Limb (tissue), 2 donors: ENCODE data around the gene CCDC142.
A peak's percentile ranks its signal among the peaks of the same experiment; 100 is the strongest.

Experiments used
- DNase-seq, 2 donors: peaks; one replicate each; pipeline ENCODE4 v3.0.0-alpha.2; 2016; ENCODE audit errors: extremely low spot score in 2 of 2

Gene CCDC142

DNA sequence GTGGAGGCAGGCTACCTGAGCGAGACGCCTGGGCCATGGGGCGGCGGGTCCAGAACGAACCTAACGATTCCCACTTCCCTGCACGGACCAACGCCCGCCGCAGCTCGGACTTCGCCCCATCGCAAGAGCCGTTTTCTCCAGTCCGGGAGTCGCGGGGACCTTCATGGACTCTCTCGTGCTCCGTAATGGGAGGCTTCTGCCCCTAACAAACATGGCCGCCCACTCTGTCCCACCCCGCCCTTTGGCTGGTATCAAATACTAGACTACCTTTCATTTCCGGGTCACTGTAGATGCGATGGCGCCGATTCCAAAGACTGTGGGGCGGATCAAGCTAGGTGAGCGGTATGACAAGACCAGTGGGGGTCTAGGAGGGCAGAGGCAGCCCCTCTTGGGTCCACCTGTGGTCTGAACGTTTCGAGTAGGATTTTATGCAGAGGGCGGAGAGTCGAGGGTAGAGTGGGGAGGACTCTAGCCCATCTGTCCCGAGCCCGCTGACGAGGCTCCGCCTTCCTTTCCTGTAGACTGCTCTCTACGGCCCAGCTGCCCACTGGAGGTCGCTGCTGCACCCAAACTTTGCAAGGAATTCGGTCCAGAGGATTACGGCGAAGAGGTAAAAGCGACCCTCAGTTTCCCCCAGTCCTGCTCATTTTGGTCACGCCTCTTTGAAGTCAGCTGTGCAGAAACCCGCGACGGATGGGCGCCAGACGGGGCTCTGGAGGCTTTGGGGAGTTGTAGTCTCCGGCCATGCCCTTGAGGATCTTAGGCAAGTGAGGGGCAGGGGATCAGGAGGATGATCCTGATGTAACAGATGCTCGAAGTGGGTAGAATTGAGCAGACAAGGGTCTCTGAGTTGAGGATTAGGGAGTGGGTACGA is at the start of gene CCDC142, which contains the start of gene TTC31:
CCDC142 (minus strand) TSS at position 198 of the 874 bp plus-strand sequence; CDS start at position 37, 161 bp downstream.
TTC31 (plus strand) TSS at position 281 of the 874 bp plus-strand sequence; CDS start at position 296, 15 bp downstream.
- peak; percentile 95 to 98 for DNase-seq

GRCh38 chr2:74532222-74532621 is 49.4 kb upstream of the CCDC142 start:
- no peak for DNase-seq

- DNase-seq: no peak
Measured at GRCh38 chr2:74531666-74532065, 48.9 kb upstream of the CCDC142 start.

DNA sequence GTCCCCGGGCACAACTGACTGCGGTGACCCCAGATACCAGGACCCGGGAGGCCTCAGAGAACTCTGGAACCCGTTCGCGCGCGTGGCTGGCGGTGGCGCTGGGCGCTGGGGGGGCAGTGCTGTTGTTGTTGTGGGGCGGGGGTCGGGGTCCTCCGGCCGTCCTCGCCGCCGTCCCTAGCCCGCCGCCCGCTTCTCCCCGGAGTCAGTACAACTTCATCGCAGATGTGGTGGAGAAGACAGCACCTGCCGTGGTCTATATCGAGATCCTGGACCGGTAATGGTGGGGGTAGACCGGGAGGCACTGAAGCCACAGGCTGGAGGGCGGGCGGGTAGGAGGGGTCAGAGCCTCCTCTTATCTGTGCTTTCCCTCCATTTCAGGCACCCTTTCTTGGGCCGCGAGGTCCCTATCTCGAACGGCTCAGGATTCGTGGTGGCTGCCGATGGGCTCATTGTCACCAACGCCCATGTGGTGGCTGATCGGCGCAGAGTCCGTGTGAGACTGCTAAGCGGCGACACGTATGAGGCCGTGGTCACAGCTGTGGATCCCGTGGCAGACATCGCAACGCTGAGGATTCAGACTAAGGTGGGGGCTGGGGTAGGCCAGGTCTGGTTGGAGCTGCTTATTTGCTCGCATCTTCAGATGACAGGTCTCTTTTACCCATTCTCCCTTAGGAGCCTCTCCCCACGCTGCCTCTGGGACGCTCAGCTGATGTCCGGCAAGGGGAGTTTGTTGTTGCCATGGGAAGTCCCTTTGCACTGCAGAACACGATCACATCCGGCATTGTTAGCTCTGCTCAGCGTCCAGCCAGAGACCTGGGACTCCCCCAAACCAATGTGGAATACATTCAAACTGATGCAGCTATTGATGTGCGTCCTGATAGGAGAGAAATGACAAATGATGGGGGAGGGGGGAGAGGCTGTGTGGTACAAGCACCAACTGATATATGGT is 47.7 kb upstream of the CCDC142 start:
- DNase-seq: no peak

DNA sequence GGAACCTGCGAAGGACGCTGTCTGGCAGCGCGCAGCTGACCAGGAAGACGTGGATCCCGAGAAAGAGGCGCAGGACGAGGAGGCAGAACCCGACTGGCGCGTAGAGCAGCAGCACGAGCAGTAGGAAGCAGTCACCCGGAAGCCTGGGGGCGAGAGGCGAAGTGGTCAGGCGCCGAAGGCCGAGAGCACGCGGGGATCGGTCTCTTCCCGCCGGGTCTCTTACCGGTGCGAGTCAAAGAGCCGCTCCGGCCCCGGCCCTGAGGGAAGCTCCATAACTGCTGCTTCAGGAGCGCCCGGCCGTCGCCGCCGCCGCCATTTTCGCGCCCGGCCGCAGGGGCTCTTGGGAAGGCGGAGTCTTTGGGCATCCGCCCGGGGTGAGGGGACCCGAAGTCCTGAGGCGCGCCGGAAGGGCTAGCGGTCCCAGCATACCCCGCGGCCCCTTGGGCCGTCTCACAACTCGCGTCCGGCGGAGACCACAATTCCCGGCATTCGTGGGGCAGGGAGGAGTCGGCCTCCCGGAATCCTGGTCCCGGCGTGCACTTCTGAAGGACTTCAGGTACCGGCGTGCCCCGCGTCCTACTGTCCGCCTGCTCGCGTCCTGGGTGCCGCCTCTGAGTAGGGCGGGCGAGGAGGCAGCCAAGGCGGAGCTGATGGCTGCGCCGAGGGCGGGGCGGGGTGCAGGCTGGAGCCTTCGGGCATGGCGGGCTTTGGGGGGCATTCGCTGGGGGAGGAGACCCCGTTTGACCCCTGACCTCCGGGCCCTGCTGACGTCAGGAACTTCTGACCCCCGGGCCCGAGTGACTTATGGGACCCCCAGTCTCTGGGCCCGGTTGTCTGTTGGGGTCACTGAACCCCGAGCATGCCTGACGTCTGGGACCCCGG is 46.8 kb upstream of the CCDC142 start, which contains the start of the genes AUP1 and HTRA2:
AUP1 (minus strand) TSS at position 350 of the 882 bp plus-strand sequence; CDS start at position 273, 77 bp downstream.
HTRA2 (plus strand) TSS at position 577 of the 882 bp plus-strand sequence; CDS start at position 651, 74 bp downstream.
- DNase-seq: peak; percentile 97

DNA sequence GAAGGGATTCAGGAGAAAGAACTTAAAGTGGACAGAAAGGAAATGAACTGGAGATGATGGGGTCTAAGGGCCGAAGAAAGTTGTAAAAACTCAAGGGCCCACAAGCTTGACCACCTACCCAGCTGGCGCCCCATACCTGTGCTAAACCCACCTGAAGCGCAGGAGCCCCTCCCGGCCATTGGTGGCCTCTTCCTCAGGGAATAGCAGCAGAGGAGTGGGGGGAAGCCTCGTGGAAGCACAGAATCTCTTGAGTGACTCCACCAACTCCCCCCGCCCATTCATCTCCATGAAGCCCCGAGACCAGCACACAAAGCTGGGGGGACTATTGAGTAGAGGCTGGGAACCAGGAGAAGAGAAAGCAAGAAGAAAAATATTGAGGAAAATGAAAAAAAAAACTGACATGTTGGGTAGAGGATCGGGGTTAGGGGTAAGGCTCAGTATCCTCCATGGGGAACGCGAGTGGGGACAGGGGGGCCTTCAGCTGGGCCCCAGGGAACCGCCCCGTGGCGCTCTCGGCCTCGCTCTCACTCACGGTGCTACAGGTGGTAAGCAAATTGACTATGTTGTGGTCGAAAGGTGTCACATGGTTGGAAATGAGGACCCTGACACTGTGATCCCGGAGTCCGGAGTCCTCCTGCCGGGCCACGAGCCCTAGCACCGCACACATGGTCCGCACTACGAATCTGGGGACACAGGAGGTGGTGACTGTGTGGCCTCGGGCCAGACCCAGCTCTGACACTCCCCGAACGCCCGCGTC is 46.0 kb upstream of the CCDC142 start:
- DNase-seq: no peak

DNA sequence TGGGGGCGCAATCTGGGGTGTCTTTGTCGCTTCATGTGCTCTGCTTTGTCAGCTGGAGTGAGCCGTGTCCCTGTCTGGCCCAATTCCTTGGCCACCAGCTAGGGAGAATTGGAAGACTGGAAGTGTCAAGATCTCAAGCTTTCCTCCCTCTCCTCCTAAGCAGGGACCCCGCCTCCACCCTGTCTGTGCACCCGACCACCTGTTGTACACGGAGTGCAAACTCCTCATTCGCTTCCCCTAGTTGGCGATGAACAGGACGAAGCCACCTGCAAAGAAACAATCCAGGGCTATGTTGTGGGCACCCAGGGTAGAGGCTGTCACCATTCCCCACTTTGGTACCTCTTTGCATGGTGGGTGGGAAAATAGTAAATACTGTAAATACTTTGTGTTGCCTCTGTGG is 44.9 kb upstream of the CCDC142 start:
- no peak for DNase-seq

DNA sequence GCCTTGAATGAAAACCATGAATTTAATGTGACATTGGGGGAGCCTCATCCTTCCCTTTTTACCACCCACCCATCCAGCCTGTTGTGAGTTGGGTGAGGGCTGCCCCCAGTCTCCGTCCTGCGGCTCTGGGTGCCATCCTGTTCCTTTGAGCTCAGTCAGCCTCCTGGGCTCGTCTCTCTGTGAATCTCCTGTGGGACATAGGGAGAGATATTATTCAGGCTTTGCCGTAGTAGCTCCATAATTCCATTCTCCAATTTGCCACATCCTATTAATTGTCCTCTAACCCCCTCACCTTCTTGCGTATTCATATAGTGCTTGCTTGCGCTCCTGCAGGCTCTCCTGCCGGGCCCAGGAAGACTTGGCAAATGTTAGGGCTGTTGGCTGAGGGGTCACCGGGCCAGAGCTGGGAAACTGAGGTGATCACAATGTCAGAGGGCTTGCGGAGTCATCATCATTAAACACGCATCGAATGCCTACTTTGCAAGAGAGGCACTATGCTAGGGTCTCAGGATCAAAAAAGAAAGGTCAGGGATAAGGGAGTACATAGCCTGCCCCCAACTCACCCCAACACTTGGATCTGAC is 43.9 kb upstream of the CCDC142 start:
- DNase-seq: no peak

DNA sequence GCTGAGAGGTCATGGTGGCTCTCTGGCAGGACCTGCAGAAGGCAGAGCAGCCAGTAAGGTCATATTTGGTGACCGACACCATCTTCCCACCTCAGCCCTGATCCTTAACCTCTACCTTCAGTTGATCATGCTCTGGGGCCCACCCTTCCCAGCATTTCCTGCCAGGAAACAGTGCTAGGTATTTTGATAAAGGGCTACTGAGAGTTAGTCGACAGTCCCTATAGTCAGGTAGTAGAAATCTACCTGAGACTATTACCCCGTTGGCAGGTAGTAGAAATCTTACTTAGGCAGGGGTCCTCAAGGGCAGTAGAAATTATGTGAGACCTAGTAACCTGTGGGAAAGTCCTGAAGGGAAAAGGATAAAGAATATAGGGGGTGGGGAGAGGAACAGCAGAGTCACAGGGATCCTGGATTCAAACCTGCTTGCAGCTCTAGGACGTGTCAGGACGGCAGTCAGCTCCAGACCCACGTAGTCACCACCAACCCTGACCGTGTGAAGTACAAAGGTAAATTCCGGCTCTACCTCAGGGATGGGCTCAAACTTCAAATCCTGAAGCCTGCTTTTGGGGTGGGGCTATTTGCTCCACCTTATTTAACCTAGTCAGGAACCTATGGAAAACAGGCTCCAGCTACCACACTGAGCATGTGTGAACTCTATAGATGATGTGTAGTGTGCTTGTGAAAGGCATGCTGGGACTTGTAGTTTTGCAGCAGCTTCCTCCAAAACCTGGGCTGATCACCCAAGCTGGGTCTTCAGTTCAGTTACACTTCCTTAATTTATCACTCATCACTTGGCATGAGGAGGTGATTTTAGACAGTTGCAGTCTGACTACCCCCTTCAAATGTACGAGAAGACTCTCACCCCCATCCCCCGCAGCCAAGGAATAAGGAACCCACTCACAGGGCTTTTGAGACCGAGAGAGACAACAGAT is 43.2 kb upstream of the CCDC142 start, which contains the start of gene DQX1:
DQX1 (minus strand) TSS at position 515 of the 932 bp plus-strand sequence; CDS start at position 13, 502 bp downstream.
- no peak for DNase-seq

GRCh38 chr2:74524955-74525716 is 42.3 kb upstream of the CCDC142 start:
- DNase-seq: no peak

DNA sequence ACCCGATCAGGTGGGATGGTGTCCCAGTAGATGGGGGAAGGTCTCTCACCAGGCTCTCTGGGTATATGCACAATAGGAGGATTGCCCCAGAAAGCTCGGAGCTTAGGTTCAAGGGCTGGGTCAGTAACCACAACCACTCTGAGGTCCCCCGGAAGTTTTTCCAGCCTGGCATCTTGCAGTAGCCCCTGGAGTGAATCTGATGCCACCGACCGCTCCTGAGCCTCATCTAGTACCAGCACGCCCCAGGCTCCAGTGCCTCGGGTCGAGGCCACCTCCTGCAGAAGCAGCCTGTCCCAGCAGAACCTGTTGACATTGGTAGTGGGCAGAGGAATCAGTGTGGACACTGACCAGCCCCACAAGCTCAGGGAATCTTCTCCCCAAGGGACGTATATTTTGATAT is 41.2 kb upstream of the CCDC142 start:
- DNase-seq: no peak

DNA sequence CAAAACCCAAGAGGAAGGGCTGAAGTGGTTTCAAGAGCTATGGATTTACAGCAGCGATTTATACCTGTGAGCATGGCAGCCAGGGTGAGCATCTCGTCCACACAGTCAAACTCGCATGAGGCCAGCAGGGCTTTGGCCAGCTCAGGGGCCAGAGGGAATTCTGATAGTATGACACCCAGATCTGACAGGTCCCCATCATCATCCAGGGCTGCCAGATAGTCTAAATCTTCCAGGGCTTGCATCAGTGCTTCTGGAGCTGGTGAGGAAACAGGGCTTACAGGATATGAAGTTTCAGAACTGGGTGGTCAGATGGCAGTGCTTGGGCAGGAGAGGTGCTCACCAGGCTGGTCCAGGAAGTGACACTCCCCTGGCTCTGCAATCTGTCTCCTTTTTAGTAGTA is 39.7 kb upstream of the CCDC142 start:
- DNase-seq: no peak

GRCh38 chr2:74516650-74517049 is 33.9 kb upstream of the CCDC142 start:
- DNase-seq: no peak

DNA sequence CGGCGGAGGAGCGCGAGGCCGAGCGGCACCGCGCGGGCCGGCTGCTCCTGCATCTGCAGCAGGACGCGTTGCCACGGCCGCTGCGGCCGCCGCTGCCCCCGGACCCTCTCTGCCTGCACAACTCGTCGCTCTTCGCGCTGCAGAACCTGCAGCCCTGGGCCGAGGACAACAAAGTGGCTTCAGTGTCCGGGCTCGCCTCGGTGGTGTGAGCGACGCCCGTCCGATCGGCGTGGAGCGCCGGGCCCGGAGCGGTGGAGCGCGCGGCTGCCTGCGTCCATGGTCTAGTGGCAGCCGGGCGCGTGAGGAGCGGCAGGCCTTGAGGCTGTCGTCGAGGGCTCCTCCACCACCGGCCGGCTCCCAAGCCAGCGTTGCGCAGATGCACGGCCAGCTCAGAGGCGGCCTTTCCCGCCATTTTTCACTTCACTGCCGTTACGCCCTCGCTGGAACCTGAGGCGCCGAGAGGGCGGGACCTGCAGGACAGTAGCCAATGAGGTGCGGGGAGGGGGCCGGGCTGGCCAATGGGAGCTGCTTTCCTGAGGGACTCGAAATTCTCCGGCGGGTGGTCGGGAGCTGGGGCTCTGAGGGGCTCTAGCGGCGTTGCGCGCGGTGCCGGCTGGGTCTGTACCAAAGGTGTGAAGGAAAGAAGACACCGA is 33.3 kb upstream of the CCDC142 start:
- DNase-seq: peak; percentile 67 to 87

DNA sequence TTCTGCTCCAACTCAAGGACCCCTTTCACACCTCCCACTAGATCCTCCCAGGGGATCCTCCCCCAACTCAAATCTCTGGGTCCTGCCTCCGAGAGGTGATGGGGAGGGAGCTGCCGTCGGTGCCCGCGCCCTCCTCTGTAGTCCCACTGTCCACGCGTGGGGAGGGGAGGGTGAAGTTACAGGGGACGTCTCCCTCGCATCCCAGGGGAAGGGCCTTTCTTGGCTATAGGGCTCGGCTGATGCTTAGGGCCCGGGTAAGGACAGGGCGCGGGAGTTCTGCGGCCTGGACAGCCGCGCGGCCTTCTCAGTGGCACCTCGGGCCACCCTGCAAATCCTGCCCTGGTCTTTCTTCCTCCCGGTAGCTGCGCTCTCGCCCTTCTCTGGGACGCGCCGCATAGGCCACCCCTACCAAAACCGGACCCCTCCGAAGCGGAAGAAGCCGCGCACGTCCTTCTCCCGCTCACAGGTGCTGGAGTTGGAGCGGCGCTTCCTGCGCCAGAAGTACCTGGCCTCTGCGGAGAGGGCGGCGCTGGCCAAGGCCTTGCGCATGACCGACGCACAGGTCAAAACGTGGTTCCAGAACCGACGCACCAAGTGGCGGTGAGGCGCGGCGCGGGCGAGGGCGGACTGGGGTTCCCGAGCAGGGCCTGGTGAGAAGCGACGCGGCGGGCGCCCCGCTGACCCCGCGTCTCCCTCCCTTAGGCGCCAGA is 32.6 kb upstream of the CCDC142 start:
- no peak for DNase-seq
